Stimulated activated CD8-positive, alpha-beta memory T cell treated with anti-CD3 and anti-CD28 coated beads, Interleukin-7, amount 100 ng/mL, for 24 hours (primary cell): ENCODE measurements around the gene FPR3.

Experiments
- DNase-seq: peaks from one replicate; pipeline ENCODE4 v3.0.0-alpha.2; 2020; ENCODE audit warnings: low read depth

FPR3 gene

DNA sequence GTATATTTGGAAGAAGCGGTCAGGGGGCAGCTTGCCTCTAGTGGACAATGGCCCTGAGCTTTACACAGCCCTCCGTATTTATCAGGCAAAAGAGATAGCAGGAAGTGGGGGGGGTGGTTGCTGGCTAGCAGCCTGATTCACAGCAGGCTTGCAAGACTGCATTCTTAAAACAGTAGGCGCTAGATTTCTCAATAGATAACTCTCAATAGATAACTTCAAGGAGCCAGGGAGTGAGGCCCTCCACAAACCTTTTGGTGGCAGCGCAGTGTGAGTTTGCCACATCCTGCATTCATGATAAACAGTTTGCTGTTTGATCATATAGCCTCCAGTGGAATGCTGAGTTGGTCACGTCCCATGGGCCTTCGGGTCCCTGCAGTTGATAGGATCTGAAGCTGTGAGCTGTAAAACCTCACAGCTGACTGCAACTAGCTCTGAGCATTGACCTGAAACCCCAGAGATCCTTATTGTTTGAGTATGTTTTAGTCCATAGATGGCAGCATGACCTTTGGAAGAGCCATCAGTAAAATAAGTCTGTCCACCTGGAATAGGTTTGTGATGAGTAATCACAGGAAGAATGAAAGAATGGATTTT, 12.2 kb downstream of the FPR3 start:
- DNase-seq, result no peak

DNA sequence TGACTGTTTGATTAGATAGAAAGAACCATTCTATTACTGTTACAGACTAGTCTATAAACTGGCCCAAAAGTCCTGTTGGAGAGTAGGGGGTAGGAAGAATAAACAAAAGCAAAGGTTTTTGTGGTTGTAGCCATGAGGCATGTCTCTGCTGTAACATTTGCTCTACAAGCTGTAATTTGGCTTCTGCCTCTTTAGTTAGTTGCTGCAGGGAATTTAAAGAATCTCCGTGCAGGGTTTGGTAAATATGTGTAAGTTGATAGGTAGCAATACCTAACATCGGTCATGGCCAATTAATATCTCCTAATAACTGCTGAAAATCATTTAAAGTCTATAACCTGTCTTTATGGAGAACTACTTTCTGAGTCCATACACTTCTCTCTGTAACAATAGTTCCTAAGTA, 13.0 kb downstream of the FPR3 start:
- DNase-seq, result no peak

DNA sequence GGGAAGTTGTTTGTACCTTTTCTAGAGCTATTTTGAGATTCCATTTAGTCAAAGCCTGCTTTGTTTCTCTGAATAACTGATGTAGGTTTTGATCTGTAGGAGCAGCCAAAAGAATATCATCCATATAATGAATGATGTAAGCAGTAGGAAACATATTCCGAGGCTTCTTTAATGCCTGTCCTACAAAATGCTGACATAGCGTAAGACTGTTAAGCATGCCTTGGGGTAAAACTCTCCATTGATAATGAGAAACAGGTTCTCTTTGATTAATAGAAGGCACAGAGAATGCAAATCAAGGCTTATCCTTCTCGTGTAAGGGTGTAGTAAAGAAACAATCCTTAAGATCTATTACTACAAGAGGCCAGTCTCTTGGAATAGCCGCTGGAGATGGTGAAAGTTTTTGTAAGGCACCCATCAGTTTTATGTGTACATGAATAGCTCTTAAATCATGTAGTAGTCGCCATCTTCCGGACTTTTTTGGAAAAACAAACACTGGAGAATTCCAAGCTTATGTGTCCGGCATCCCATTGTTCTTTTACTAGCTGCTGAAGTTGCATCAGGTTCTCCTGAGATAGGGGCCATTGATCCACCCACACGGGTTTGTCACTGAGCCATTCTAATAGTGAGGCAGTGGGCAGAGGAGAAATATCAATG, 13.5 kb downstream of the FPR3 start:
- no peak for DNase-seq

DNA sequence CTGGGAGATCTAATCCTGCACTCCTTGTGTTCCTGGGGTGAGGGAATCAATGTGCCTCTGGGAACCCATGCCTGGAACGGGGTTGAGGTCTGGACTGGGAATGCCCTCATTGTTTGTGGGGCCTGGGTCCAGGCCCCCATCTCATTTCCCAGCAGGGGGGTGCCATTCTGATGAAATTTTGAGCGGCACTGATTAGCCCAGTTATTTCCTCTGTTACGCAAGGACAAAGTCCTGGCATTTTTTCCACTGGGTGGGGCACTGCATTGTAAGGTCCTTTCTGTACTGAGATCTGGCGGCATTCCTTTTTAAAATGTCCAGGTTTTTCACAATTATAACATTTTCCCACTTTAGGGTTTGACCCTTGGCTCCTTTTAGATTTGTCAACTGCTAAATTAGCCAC, 14.8 kb downstream of the FPR3 start:
- DNase-seq, result no peak

DNA sequence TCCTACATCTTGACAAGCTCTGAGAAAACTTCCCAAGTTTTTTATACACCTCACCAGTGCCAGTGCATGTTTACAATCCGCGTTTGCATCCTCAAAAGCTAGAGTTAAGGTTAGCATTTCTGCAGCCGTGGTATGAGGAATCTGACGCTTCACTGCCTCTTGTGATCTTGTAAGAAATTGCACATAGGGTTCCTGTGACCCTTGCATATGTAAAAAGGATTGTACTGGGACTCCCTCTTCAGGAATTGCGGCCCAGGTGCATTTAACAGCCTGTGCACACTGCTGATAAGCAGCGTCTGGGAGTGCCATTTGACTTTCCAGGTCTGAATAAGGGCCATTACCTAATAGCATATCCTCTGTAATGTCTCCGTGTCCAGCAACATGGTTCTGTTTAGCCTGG, 15.3 kb downstream of the FPR3 start:
- no peak for DNase-seq

DNA sequence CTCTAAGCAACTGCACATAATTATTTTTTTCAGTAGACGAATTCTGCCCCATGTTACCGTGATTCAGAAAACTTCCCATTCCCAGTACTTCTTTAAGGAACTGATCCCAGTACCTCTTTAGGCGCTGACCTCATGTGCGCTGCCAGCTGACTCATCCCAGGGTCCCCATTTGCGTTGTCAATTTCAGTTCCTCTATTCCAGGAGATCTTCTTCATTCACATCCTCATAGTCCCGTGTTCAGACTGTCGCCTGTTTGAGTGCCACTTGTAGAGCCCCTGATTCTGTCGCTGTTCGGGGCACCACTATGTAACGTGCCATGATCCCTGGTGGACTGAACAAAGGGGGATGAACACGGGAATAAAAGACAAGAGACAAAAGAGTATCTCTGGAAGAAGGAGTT, 16.4 kb downstream of the FPR3 start:
- no peak for DNase-seq

DNA sequence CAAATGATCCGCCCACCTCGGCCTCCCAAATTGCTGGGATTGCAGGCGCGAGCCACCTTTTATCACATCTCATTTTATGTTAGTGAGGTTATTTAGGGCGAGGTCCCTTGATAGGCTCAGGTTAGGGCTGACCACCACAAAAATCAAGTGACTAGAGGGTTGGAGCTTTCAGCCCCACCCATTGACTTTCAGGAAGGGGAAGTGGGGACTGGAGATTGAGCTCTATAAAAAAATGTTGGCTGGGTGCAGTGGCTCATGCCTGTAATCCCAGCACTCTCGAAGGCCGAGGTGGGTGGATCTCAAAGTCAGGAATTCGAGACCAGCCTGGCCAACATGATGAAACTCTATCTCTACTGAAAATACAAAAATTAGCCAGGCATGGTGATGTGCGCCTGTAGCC, 20.1 kb downstream of the FPR3 start:
- no peak for DNase-seq

DNA sequence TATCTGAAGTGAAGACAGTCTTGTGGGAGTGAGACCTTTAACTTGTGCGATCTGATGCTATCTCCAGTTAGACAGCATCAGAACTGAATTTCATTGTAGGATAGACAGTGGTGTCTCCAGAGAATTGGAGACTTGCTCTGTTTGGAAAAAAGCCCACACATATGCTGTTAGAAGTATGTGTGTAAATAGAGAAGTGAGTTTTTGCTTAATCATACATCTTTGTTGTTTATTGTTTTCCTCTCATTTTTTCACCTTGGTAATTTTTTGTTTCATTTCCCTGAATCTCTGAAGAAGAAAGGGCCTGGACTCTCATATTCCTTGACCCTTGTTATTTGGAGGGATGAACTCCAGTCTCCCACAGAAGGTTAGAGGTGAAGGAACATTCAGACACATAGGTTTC, 21.8 kb downstream of the FPR3 start:
- DNase-seq, result no peak

DNA sequence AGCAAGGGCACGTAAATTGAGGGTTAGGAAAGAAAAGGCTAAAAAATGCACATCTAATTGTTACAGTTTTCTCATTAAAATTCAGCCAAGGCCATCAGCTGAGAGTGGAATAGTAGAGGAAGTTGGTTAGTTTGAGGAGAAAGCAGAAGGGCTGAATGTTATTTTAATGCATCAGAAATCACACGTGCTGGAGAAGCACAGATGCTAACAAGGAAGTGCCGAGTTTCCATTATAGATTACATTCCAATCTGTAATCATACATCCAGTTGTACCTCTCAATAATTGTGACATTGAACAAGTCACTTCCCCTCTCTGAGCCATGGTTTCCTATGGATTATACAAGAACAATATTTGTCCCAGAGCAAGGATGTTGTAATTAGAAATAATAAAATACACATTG, 25.1 kb downstream of the FPR3 start:
- no peak for DNase-seq

DNA sequence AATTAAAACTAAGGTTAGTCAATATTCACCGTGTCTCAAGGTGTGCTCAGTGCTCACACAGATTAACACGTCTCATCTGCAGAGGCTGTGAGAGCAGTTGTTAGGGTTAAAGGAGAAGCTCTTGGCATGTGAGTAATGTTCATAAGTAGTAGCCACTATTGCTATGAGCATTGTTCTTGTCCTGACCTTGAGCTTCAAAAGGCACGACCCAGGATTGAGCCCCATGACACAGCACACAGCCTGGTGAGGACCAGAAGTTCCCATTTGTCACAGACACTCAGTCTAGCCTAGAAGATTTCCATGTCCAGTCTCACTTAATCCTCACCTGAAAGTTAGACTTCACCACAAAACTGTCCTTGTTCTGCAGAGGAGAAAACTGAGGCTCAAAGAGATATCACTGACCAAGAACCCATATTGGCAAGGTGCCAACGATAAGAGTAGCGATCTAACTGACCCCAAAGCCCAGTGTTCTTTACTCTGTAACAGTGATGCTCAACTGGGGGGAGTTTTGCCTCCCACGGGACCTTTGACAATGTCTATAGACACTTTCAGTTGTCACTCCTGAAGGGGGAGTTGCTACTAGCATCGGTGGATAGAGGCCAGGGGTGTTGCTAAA, 26.0 kb downstream of the FPR3 start:
- no peak for DNase-seq

DNA sequence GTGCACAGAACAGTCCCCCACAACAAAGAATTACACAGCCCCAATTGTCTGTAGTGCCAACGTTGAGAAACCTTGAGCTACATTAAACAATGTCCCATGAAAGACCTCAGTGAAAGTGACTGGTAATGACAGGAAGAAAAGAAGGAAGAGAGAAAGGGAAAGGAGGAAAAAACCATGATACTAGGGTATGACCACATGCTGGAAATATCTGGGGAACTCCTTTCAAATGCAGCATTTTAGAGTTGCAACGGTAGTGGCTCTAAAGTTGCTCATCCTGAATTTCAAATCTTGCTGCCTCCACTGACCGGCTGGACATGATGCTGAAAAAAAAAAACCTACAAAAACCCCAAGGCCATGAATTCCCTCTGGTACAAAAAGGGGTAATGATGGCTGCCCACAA, 26.5 kb downstream of the FPR3 start:
- no peak for DNase-seq

DNA sequence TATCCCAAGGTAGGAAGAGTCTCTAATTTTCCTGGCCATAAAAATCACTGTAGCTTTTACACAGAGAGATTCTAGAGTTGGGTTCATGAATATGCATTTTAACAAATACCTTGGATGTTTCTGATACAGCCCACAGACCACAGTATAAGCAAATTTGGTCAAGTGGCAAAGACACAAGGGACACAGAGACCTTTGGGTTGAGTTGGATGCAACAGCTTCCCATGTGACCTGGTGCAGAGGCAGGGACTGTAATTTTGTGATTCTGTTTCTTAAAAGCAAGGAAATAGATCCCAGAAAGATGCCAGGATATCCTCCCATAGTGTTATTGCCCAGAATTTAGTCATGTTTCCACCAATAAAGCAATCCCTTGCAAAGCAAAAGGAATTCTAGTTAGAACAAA, 27.0 kb downstream of the FPR3 start:
- DNase-seq, result no peak

DNA sequence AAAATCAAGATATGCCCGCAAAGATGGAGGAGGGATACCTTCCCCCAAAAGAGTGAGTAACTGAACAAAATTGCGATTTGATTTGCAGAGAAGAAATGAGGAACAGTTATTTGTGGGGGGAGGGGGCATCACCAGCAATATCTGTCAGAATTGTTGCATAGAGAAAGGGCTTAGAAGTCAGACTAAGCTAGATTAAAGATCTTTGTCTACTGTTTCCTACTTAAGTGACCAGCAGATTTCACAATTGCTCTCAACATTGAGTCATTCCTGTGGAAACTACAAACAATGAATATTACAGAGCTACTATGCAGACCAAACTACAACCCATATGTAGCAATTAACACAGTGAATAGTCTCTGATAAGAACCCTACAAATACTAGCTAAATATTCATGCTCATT, 27.4 kb downstream of the FPR3 start:
- DNase-seq, result no peak

DNA sequence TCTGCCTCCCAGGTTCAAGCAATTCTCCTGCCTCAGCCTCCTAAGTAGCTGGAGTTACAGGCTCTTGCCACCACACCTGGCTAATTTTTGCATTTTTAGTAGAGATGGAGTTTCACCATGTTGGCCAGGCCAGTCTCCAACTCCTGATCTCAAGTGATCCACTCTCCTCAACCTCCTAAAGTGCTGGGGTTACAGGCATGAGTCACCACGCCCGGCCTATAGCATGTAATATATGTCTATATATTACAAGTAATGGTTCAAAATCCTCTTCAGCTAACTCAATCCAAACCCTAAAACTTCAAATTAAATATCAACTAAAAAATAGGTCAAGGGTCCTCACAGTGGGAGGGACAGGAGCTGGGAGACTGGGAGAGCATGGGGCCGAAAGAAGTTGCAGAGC, 28.0 kb downstream of the FPR3 start:
- no peak for DNase-seq

DNA sequence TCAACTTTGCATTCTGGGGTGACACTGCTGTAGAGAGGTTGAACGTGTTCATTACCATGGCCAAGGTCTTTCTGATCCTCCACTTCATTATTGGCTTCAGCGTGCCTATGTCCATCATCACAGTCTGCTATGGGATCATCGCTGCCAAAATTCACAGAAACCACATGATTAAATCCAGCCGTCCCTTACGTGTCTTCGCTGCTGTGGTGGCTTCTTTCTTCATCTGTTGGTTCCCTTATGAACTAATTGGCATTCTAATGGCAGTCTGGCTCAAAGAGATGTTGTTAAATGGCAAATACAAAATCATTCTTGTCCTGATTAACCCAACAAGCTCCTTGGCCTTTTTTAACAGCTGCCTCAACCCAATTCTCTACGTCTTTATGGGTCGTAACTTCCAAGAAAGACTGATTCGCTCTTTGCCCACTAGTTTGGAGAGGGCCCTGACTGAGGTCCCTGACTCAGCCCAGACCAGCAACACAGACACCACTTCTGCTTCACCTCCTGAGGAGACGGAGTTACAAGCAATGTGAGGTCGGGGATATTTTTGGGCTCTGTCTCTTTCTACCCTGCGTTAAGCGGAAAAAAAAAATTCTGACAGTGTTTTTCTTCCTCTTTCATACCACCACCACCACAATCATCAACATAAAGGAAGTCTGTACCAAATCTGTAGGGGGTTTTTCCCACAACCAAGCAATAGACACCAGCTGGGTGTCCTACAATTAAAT, 29.5 kb downstream of the FPR3 start:
- no peak for DNase-seq

DNA sequence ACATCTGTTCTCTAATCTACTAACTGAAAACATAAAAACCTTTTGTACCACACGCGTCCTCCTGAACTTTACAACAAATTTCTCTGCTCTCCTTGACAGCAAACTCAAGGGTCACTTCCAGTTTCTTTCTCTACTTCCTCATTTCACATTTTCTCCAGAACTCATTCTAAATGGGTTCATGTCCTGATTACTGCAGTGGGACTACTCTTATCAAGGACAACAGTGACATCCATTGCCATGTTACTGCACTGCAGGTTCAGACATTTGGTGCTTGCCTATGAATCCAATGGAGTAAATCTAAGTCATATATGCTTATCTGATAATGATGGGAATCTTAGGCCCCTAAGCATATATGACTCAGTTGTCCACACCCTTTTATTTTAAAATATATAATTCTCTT, 35.3 kb downstream of the FPR3 start:
- DNase-seq, result no peak

DNA sequence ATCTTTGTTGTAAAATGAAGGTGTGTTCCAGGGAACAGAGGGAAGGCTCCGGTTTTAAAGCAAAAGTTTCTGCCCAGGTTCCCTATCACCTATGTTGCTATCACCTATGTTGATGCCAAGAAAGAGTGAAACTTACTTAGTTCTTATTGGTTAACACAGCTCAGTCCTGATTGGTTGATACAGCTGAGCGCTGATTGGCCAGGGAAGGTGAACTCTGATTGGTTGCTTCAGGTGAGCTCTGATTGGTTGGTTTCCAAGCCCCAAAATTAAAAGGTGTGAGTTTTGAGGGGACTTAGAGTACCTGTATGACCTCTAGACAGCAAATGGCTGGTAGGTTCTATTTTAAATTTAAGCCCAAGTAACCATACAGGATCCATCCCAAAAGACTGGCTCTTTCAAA, 42.2 kb downstream of the FPR3 start:
- DNase-seq, result no peak

DNA sequence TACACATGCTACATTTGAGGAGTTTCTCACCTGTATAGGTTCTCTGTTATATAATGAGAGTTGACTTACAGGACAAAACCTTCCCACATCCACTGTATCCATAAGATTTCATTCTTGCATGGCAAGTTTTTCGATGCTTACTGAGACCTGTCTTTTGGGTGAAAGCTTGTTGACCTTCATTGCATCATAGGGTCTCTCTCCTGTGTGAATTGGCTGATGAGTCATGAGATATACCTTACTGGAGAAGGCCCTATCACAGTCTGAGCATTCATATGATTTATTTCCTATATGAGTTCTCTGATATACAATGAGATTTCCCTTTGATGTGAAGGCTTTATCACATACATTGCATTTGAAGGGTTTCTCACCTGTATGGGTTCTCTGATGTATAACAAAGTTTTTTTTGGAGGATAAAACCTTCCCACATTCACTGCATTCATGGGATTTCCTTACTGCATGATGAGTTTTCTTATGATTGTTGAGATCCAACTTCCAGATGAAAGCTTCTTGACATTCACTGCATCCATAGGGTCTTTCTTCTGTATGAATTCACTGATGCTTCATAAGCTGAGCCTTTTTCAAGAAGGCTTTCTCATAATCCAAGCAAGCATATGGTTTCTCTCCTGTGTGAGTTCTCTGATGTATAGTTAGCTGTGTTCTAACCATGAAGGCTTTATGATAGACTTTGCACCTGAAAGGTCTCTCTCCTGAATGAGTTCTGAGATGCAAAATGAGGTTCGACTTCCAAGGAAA, 67.1 kb downstream of the FPR3 start:
- DNase-seq, result no peak

DNA sequence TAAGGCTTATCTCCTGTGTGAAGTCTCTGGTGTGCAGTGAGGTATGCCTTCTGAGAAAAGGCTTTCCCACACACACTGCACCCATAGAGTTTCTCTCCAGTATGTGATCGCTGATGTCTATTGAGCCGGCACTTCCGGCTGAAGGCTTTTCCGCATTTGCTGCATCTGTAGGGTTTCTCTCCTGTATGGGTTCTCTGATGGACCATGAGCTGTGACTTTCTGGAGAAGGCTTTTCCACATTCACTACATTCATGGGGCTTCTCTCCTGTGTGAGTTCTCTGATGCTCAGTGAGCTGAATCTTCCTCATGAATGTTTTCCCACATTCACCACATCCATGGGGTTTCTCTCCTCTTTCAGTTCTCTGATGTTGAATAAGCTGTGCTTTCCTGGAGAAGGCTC, 78.1 kb downstream of the FPR3 start:
- no peak for DNase-seq
